GM08714 (cell line): ENCODE data around the gene CFAP119.

Experiments
- H3K4me3 ChIP-seq: fragments of 200-500 bp; sonication (Bioruptor generic); 2 replicates; pipeline ENCODE4 v1.5.1; 2014; ENCODE audit warnings: mild to moderate bottlenecking, low read length, inconsistent platforms
- ZNF274 ChIP-seq: IDR thresholded peaks from 2 replicates; pipeline ENCODE4 v1.6.1; 2012; ENCODE audit warnings: mild to moderate bottlenecking, low read depth, low read length

The CFAP119 gene

GRCh38 chr16:30760577-30761426, 1.1 kb downstream of the CFAP119 start:
- H3K4me3 ChIP-seq, result peak overlapping the region; percentile 96
- TF ChIP-seq ZNF274, result no peak

GRCh38 chr16:30760001-30760559, 1.8 kb downstream of the CFAP119 start:
- H3K4me3 ChIP-seq, result no peak overlapping the region
- TF ChIP-seq ZNF274, result no peak

GRCh38 chr16:30758988-30759491, 2.8 kb downstream of the CFAP119 start:
- no peak overlapping the region for H3K4me3 ChIP-seq

GRCh38 chr16:30757316-30757715, 4.5 kb downstream of the CFAP119 start:
- TF ChIP-seq ZNF274, result no peak
- H3K4me3 ChIP-seq, result no peak overlapping the region

More at GRCh38 chr16:30758988-30759491, 2.8 kb downstream of the CFAP119 start:
- no peak for TF ChIP-seq ZNF274

GRCh38 chr16:30756781-30757100, 5.1 kb downstream of the CFAP119 start:
- no peak for TF ChIP-seq ZNF274
- H3K4me3 ChIP-seq, result no peak overlapping the region

GRCh38 chr16:30755955-30756780, 5.7 kb downstream of the CFAP119 start:
- no peak for TF ChIP-seq ZNF274

GRCh38 chr16:30753596-30753995, 8.3 kb downstream of the CFAP119 start:
- no peak for TF ChIP-seq ZNF274
- no peak overlapping the region for H3K4me3 ChIP-seq

More at GRCh38 chr16:30755955-30756780, 5.7 kb downstream of the CFAP119 start:
- H3K4me3 ChIP-seq, result no peak overlapping the region

GRCh38 chr16:30750876-30751465, 10.9 kb downstream of the CFAP119 start:
- H3K4me3 ChIP-seq, result no peak overlapping the region
- no peak for TF ChIP-seq ZNF274

GRCh38 chr16:30750201-30750600, 11.7 kb downstream of the CFAP119 start:
- H3K4me3 ChIP-seq, result no peak overlapping the region

GRCh38 chr16:30748634-30749445, 13.0 kb downstream of the CFAP119 start:
- peak overlapping the region; percentile 97 for H3K4me3 ChIP-seq
- no peak for TF ChIP-seq ZNF274

More at GRCh38 chr16:30750201-30750600, 11.7 kb downstream of the CFAP119 start:
- no peak for TF ChIP-seq ZNF274

- peak within 1 kb of the TSS; percentile 97 for H3K4me3 ChIP-seq
- no peak for TF ChIP-seq ZNF274
Observed at GRCh38 chr16:30747799-30748633, 13.8 kb downstream of the CFAP119 start, which contains the start of gene PHKG2. Gene PHKG2, plus strand, starts transcription at chr16:30748425. Its CDS starts 396 bp downstream, at chr16:30748821.

- TF ChIP-seq ZNF274, result no peak
- H3K4me3 ChIP-seq, result peak overlapping the region; percentile 71; the same call in 1 of the 2 replicates
Observed at GRCh38 chr16:30747331-30747730, 14.5 kb downstream of the CFAP119 start.
